Fibroblast of pulmonary artery (primary cell): ENCODE data around the gene RELN.
"Not testable (repeated sequence)": the region's sequence is repeated elsewhere in the genome, so short reads cannot be mapped to it uniquely, and the experiment has no call there.

ENCODE experiments used
- DNase-seq: peaks from one replicate; pipeline ENCODE4 v3.0.0-alpha.2; 2010; ENCODE audit warnings: low read depth
- H3K4me3 ChIP-seq: replicated peaks from 2 replicates; pipeline ENCODE4 v1.5.1; 2011; ENCODE audit warnings: low read depth, mild to moderate bottlenecking, control low read depth, low read length, moderate library complexity
- CTCF ChIP-seq: IDR thresholded peaks from 2 replicates; pipeline ENCODE4 v1.5.1; 2011; ENCODE audit warnings: mild to moderate bottlenecking, control low read depth, low read length, inconsistent platforms; ENCODE audit errors: missing control alignments

Gene RELN

GRCh38 chr7:103843689-103844480 is 145.6 kb downstream of the RELN start:
- no peak overlapping the region for H3K4me3 ChIP-seq
- no peak for TF ChIP-seq CTCF
- no peak for DNase-seq

- no peak for DNase-seq
- TF ChIP-seq CTCF = no peak
- H3K4me3 ChIP-seq = no peak overlapping the region
These were observed 156.1 kb downstream of the RELN start for GRCh38 chr7:103833401-103833800.

- DNase-seq = no peak
- no peak for TF ChIP-seq CTCF
- no peak overlapping the region for H3K4me3 ChIP-seq
These were observed 157.0 kb downstream of the RELN start for GRCh38 chr7:103832438-103832837.

GRCh38 chr7:103824251-103824650 is 165.2 kb downstream of the RELN start:
- no peak overlapping the region for H3K4me3 ChIP-seq
- TF ChIP-seq CTCF = no peak

GRCh38 chr7:103823084-103823483 is 166.4 kb downstream of the RELN start:
- TF ChIP-seq CTCF = no peak
- DNase-seq = no peak
- H3K4me3 ChIP-seq = no peak overlapping the region

More at GRCh38 chr7:103824251-103824650, 165.2 kb downstream of the RELN start:
- no peak for DNase-seq

- no peak for DNase-seq
- no peak for TF ChIP-seq CTCF
- no peak overlapping the region for H3K4me3 ChIP-seq
These were observed 168.4 kb downstream of the RELN start for GRCh38 chr7:103821092-103821491.

- not testable (repeated sequence) for H3K4me3 ChIP-seq, DNase-seq
These were observed 173.5 kb downstream of the RELN start for GRCh38 chr7:103815972-103816371.
